CD1c-positive myeloid dendritic cell (primary cell): Measurements from ENCODE around the gene TP53I13.

Experiments
- DNase-seq: peaks from one replicate; pipeline ENCODE4 v3.0.0-alpha.2; 2016; ENCODE audit errors: extremely low spot score

Gene TP53I13

DNA sequence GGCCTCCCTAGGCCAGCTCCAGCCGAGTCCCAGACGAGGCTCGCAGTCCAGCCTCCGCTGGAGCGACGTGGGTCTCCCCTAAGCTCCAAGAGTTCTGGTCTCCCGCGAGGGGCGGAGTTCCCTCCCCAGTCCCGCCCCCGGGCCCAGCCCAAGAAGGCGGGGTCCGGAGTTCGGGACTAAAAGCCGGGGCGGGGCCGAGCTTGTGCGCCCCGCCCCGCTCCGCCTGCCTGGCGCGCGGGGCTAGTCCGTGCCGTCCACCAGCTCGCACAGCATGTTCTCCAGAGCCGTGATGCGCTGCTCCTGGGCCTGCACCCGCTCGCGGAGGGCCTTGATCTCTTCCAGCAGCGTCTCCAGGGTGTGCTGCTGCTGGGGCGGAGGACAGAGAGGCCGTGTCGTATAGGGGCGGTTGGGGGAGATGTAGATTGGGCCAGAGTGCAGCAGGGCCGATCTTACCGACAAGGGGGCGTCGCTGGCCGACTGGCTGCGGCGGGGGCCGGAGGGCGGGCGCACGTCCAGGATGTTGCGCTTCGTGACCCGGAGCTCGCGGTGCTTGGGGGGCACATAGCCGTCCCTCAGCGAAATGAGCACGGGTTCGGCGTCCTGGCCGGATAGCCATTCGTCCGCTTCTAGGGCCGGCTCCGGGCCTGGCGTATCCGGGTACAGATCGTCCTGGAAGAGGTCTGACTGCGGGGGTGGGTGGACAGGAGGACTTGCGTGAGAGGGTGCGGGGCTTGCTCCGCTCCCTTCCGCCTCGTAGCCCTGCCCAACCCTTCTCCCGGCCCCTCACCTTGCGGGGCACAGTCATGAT is 47.2 kb downstream of the TP53I13 start:
- peak; percentile 94 for DNase-seq

DNA sequence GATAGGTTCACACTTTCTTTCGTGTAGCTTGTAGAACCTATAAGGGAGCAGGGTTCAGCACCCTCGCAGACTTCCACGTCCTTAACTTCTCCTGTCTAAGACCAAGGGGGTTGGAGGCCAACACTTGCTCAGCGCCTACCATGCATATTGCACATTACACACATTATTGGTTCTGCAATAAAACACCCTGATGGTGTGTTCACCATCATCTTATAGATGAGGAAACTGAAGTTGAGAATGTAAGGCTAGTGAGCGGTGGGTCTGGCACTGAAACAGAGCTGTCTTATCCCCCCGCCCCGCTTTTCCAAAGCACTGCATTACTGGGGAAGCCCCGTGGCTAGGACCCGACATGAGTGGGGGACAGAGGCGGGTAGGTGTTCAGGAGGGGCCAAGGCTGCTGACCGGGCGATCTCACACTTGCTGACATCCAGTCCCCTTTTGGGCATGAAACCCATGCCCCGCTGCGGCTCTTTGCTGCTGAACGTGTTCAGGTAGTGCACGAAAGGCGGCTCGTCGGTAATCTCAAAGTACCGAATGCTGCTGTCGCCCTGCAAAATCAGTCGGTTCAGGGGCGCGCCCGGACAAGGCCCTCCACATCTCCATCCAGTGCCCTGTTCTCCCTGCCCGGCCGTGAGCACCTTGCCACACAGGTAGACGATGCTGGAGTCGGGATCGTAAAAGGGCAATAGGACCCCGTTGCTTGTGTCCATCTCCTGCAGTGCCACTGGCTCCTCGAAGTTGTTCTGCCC is 48.0 kb downstream of the TP53I13 start:
- peak; percentile 23 for DNase-seq

DNA sequence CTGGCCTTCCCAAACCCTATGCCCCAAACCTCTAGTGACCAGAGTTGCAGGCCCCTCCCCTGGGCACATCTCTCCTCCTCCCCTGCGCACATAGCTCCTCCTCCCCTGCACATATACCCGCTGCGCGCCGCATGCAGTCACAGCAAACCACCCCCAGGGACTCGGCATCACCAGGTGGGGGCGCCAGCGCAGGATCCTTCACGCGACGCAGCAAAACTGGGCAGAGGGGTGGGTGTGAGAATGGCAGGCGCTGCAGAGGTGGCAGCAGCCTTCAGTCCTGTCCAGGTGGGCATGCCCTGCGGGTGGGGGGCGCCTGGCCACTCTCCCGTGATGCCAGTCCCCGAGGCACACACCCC is 48.6 kb downstream of the TP53I13 start:
- DNase-seq, result peak; percentile 88

DNA sequence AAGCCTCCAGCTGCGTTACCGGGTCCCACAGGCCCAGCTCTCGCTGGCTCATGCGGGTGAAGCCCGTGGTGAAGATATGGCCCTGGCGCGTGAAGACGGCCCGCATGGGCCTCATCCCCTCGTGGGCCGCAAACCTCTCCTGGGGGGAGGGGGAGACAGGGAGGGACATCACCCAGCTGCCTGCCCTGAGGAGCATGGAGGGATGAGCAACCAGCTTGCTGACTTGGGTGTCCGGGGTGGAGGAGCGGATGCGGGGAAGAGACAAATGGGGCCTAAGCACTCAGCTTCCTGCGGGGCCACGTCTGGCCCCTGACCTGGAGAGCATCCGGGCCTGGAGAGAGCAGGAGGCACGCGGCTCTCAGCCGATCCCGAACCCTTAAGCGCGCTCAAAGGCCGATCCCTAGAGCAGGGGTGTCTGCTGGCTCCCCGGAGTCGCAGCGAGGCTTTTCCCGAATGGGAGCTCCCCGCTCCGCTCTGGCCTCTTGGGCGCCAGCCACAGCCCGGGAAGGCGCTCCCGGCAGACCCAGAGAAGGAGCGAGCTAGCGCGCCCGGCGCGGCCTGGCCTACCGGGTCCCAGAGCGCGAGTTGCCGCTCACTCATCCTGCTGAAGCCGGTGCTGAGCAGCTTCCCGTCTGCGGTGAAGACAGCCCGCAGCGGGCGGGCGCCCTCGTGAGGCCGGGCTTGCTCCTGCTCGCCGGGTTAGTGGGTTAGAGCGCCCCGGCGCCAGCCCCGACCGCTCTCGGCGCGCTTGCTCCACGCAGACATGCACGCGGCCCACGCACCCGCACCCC is 49.2 kb downstream of the TP53I13 start:
- DNase-seq, result peak; percentile 90

DNA sequence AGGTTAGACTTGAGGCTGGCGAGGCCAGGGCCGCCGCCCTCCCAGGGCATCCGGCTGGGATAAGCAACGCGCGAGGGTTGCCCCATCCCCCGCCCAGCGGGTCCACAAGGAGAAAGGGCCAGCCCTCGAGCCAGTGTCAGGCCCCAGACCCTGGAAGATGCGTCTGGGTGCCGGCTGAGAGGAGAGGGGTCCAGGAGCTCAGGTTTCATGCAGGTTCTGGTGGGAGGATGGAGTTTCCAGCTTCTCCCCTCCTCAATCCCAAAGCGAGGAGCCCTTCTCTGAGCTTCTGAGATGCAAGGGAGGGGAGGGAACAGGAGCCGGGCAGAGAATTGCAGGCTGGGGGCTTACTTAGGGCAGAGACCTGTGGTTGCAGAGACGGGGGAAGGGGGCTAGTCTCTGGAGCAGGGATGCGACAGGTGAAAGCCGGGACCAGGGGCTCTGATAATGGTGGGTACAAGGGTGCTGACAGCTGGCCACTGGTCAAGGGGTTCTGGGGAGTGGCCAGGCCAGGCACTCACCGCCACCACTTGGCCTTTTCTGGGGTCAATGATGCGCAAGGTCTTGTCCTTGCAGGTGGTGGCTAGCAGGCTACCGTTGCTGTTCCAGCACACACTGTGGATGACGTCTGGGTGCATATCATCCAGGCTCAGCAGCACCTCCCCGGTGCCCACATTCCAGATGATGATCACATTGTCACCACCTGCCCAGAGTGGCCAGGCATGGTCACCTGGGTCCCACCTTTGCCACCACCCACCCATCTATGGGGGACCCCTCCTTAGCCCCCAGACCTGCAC is 50.0 kb downstream of the TP53I13 start:
- DNase-seq, result no peak

DNA sequence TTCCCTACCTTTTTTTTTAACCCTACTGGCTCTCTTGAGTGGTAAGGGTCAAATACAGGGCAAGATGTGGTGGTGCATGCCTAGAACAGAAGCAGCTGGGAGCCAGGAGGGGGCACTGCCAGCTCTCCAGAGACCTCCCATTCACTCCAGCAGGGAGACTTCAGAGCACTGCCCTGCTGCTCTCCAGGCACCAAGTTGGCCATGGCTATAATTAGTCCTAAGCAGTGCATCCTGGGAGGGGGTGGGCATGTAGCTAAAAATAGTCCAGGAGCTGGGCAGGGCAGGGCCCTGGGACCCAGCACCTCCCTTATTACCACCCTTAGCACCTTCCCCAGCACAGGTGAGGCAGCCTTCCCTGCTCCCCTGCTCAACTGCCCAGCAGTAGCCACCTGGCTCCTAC is 50.8 kb downstream of the TP53I13 start:
- DNase-seq, result no peak

DNA sequence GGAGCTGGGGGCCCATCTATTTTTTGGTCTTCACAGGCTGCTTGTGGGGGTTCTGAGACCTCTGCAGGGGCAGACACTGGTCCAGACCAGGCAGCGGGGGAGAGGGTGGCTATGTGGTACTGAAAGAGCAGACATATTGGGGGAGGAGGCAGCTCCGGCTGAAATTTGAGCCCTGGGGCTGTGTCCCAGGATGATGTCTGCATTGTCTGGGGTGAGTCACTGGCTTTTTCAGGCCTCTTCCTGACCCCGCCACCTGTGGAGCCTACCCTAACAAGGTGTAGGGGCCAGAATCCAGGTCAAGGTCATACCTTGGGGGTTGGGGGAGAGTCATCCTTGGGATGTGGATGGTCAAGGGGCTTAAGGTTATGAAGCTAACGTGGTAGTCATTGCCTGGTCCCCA is 51.8 kb downstream of the TP53I13 start:
- no peak for DNase-seq

DNA sequence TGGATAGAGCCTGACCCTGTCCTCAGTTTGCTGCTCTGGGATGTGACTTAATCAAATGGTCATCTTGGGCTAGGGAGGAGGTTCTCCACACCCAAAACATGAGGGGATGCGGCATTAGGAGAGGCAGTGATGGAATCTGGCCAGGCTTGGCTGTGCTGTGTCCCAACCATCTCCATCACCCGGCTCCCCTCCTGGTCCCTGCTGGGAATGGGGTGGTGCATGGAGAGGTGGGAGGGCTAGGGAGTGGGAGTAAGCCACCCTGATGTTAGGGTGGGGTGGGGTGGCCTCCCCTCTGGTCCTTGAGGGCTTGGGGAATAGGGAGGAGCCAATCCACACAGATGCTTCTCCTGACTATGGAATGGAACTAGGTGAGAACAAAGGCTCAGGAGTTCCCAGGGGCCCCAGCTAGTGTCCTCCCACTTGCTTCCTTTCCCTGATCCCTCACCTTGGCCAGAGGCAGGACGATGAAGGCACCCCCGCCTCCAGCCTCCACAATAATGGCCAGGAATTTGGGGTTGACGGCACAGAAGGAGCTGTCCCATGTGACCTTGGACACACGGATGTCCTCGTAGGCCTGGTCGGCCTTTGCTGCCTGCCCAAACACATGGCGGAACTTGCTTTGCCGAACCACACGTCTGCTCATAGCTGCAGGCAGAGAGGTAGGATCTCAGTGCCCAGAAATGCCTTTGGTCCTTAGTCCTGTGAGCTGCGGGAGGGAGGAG is 52.4 kb downstream of the TP53I13 start:
- DNase-seq, result no peak

DNA sequence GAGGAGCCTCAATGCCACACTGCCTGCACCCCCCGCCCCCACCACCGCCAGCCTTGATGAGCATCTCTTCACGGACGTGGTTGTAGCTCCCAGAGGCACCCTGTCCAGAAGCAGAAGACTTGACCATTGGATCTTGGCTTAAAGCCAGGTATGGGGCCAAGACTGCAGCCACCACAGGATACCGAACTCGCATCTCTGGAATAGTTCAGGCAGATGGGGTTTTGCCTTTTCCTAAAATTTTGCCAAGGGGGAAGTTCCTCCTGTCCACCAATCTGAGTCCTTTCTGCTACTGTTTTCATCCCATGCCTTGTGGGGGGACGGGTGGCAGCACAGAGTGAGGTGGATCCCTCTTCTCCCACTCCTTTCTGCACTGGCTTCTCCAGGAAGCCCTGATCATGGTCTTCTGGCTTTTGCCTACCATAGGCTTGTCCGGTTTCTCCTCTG is 53.3 kb downstream of the TP53I13 start:
- no peak for DNase-seq
